T47D (cell line): ENCODE results near the gene ARMH3.

ENCODE experiments used
- DNase-seq, 2 experiments: peaks; one replicate each; pipeline versions ENCODE4 v3.0.0 to v3.0.0-alpha.2; 2011 to 2012; ENCODE audit warnings: low read depth in 1 of 2, low spot score in 1 of 2
- JUND ChIP-seq: IDR thresholded peaks from 2 replicates; pipeline ENCODE4 v1.6.1; 2012; ENCODE audit warnings: low read depth
- in situ Hi-C: cut with HindIII; loops from 2 replicates; pipeline ENCODE4 v1.10.0; 2016; ENCODE audit warnings: low sequenced_read_pairs, low pct_unique_long_range_greater_than_20kb

Gene ARMH3

GRCh38 chr10:101967119-101967518 lies 88.9 kb downstream of the ARMH3 start:
- TF ChIP-seq JUND, result no peak
- DNase-seq, result no peak
- in situ Hi-C loops, result no loop called here

DNA sequence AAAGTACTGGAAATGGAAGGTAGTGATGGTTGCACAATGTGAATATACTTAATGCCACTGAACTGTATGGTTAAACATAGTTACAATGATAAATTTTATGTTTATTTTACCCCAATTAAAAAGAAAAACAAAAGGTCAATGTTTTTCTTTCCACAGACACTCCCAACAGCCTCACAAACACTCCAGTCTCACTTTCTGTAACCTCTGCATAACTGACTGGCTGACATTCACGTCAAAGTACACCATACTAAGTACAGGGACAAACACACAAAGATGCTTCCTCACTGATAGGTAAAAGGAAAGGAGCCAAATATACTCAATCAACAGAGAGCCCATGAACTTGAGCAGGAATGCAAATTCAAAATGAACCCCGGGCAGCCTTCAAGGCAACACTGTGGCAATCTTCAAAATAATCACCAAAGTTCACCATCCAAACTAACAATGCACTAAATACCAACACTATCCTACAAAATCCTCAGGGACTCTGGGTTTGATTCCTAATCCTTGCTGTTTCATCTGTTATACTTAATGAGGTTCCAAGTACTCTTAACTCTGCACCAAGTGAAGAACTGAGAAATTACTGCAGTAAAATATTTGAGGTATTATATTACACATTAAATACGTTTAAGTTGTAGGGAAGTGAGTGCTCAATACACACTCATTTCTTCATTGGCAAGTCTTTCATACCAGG lies 90.8 kb downstream of the ARMH3 start:
- in situ Hi-C loops, result no loop called here
- peak; percentile 77 for TF ChIP-seq JUND
- peak; percentile 48 to 94 for DNase-seq

DNA sequence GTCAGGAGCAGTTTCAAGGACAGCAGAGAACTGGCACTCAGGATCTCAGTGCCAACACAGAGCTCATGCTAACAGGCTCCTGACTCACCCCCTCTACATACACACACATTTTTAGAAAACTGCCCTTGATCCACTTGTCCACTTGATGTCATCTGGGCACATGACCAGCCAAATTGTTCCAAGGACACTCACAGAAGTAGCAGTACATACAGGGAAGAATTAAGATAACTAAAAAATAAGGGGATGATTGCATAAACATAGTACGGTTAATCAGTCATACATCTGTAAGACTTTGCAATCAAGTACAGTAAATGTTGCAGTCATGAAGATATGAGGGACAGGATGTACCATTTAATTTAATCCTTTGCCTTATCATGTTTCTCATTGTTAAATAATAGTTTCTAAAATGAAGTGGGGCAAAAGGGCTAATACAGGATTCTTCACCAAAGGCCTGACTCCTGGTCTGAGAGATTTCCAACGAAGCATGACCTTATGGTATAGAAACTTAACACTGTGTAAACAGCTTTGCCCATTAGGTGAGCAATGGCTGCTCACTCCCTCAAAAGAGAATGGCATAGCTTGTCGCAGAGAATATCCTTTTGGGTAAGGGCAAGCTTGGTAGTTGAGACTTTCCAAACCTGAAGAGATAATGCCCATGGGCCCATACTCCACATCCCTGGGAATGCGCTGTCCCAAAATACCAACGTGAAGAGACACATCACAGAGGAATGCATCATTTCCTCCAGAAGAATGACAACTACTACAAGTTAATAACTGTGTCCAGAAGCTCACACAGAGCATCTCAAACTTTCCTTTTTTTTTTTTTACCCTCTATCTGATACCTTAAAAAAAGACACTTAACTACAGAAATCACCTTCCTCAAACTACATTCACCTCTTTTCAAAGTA lies 94.1 kb downstream of the ARMH3 start:
- in situ Hi-C loops, result no loop called here
- no peak for DNase-seq

DNA sequence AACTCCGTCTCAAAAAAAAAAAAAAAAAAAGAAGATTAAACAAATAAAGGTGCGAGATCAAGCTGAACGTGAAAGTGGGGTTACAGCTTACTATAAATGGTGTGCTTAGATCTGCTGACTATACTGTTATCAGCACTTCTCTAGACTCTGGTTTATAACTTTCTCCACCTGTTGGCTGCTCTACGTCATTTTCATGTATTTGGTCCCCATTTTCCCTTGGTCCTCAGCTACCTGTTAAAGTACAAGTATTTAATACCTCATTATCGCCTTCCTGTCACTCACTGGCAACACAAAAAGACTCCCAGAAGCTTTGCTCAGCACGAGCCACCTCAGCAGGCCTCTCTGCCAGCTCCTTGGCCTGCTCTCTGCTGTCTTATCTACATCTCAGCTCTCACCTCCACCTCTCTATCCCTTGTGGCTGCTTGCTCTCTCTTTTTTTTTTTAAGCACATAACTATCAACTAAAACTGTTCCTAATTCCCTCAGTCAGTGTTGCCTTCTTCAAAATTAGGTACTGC lies 95.0 kb downstream of the ARMH3 start:
- in situ Hi-C loops, result no loop called here
- TF ChIP-seq JUND, result no peak

More for the DNA sequence above, 94.1 kb downstream of the ARMH3 start:
- no peak for TF ChIP-seq JUND

GRCh38 chr10:101959346-101959916 lies 96.5 kb downstream of the ARMH3 start:
- in situ Hi-C loops, result no loop called here
- DNase-seq, result no peak
- no peak for TF ChIP-seq JUND

More for the DNA sequence above, 95.0 kb downstream of the ARMH3 start:
- DNase-seq, result no peak

GRCh38 chr10:101958691-101959090 lies 97.3 kb downstream of the ARMH3 start:
- no peak for DNase-seq
- no peak for TF ChIP-seq JUND
- in situ Hi-C loops, result no loop called here

GRCh38 chr10:101956898-101957297 lies 99.1 kb downstream of the ARMH3 start:
- no peak for DNase-seq
- in situ Hi-C loops, result no loop called here
- no peak for TF ChIP-seq JUND

DNA sequence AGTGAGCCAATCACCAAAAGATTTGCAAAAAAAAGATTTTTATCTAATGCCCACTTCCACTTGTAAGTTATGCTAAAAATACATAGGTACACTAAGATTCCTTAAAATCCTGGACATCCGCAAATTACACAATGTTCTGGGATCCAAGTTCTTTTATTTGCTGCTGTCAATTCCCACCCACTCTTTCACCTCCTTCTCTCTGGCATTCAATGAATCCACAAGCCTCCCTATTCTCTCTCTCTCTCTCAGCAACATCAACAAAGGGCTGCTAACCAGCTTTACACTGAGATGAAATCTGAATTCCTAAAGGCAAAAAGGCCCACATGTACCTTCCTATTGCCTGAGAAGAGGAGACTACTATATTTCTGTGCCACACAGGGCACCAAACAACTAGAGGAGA lies 99.9 kb downstream of the ARMH3 start:
- DNase-seq, result no peak
- no peak for TF ChIP-seq JUND
- in situ Hi-C loops, result no loop called here

- in situ Hi-C loops, result no loop called here
- no peak for DNase-seq
- no peak for TF ChIP-seq JUND
These were observed 103.8 kb downstream of the ARMH3 start for GRCh38 chr10:101952191-101952590.

DNA sequence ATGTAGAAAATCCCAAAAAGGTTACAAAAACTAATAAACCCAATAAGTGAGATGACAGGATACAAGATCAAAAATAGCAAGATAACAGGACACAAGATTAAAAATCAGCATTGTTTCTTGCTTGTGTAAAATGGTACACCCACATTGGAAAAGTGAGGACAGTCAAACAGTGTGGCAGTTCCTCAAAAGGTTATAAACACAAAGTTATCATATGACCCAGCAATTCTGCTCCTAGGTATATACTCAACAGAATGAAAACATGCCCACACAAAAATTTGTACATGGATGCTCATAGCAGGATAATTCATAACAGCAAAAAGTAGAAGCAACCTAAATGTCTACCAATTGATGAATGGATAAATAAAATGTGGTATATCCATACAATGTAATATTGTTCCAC lies 105.8 kb downstream of the ARMH3 start:
- TF ChIP-seq JUND, result no peak
- in situ Hi-C loops, result no loop called here
- DNase-seq, result no peak

- TF ChIP-seq JUND, result no peak
- no peak for DNase-seq
- in situ Hi-C loops, result no loop called here
These were observed 114.1 kb downstream of the ARMH3 start for GRCh38 chr10:101941871-101942270.

DNA sequence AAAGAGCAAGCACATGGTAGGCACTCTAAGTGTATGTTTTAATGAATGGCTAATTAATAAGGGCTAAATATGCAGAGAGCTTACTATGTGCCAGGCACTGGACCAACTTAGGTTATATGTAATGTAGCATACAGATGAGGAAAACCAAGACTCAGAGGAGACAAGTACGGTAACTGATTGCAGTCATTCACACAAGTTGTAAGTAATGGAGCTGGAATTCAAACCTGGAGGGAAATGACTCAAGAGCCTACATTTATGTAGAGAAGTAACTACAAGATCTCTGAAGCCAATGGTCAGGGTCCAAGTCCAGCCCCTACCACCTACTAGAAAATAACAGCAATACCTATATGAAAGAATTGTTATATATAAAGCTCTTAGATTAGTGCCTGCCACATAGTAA lies 115.1 kb downstream of the ARMH3 start:
- no peak for TF ChIP-seq JUND
- DNase-seq, result no peak
- in situ Hi-C loops, result no loop called here

GRCh38 chr10:101939729-101940128 lies 116.2 kb downstream of the ARMH3 start:
- no peak for DNase-seq
- in situ Hi-C loops, result no loop called here
- no peak for TF ChIP-seq JUND
